GM21529 (cell line): ENCODE measurements around the gene USP49.
A peak's percentile ranks its signal among the peaks of the same experiment; 100 is the strongest.
"Not testable (repeated sequence)": the region's sequence is repeated elsewhere in the genome, so short reads cannot be mapped to it uniquely, and the experiment has no call there.

Experiments used
- ATAC-seq: cut with Tn5 transposase; IDR thresholded peaks from one replicate; pipeline ENCODE4 v1.9.1; 2021; ENCODE audit not compliant: unreplicated experiment

Gene USP49

DNA sequence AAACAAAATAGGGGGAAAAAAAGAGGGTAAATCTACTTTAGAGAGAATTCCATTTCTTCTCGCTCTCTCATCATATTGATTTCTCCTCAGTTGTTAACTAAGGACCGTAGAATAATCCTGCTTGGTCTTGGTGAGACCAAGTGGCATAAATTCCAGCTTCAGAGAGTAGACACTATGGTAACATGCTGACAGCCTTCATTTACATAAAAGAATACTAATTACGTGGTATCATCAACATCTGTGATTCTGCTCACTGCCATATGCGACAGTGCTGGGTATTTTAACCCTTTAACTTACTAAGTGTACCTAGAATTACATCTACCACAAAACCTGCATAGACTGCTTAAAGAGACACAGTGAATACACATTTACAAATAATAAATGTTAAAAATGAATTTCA, 80.5 kb downstream of the USP49 start:
- ATAC-seq, result no peak

DNA sequence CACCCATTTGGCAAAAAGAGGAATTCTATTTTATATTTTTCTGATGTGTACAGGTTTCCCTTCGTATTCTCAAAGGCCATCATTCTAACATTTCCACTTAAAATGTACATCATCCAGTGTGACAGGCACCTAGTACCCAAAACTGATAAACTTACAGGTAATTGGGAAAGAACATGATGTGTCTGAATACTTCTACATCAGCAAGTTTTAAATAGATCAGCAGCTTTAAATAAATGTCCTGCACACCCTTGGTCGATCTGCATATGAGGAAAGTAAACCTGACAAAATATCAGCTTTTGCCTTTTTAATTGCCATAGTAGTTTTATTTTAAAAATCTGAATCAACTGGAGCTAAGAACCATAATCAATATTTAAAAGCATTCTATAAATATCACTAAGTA, 81.2 kb downstream of the USP49 start:
- no peak for ATAC-seq

- no peak for ATAC-seq
Measured at GRCh38 chr6:41813469-41813868, 81.7 kb downstream of the USP49 start.

DNA sequence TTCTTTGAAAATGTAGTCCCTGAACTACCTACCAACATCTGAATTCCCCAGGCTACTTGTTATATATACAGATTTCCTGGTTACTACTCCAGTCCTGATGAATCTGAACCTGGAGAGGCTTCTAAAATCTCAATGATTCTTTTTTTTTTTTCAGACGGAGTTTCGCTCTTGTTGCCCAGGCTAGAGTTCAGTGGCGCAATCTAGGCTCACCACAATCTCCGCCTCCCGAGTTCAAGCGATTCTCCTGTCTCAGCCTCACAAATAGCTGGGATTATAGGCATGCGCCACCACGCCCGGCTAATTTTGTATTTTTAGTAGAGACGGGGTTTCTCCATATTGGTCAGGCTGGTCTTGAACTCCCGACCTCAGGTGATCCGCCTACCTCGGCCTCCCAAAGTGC, 83.2 kb downstream of the USP49 start:
- not testable (repeated sequence) for ATAC-seq

- ATAC-seq, result no peak
Measured at GRCh38 chr6:41811095-41811494, 84.1 kb downstream of the USP49 start.

- no peak for ATAC-seq
Measured at GRCh38 chr6:41805830-41806774, 89.1 kb downstream of the USP49 start.

DNA sequence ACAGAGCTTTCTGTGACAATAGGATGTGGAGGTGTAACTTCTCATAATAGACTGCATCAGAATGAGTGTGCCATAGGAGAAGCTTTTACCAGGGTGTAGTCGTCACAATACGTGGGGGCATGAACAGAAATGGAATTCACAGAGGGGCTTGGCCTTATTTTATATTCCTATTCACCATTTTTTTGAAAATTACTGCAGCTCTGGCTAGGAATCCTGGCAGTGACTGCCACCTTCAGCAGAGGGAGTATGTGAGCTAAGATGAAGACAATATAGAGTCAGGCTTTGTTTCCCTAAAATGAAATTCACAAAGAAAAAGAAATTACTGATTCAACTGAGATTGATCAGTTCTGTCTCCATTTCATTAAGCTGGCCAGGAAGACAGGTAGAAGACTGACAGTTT, 93.8 kb downstream of the USP49 start:
- no peak for ATAC-seq

DNA sequence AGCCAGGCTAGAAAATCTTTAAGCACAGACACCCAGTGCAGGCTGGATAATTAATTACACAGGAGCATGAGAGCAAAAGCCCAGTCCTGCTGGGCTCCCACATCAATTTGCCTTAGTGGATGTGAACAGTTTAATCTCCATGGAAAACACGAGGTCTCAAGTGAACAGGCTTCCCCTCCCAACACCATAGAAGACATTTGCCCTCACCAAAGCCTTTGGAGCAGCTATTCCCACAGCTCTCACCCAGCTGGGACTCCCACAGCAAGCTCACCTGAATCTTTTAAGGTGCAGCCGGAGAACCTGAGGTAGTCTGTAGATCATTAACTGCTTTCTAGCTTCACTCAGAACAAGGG, 95.6 kb downstream of the USP49 start:
- ATAC-seq, result no peak

GRCh38 chr6:41798901-41799558, 96.1 kb downstream of the USP49 start:
- no peak for ATAC-seq

GRCh38 chr6:41796474-41796873, 98.7 kb downstream of the USP49 start:
- ATAC-seq, result no peak

DNA sequence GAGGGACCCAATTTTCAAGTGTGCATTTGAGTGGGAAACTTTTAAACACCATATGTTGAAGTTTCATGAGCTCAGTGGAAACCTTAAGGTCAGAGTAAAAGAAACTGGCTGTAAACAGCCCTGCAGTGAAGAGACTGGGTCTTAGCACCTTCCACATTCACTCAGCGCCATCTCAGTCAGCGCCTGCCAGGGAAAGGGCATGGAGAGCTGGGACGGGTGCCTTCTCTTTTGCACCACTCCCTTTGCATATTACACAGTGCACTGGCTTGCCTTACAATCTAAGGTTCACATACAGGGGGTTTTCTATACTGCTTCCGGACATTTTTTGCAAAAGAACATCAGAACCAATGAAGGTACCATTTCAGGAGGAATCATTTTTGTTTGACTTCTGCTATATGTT, 103.2 kb downstream of the USP49 start:
- ATAC-seq, result no peak

- no peak for ATAC-seq
Measured at GRCh38 chr6:41791305-41791704, 103.9 kb downstream of the USP49 start.

DNA sequence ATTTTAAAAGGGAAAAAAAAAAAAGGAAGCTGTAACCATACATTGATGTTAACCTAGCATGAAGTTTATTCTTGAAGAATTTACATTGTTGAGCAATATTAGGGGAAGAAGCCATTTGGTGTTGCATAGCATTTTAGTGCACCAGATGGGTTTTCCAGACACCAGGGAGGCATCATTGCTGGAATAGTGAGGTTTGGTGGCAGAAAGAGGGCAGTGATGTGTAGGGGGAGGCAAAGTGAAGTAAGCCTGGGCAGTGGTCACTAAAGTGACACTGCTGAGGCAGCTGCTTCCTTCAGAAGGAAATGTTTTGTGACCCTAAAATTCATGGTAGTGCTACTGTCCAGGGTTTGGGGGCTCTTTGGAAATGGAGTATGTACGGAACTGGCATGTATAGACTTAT, 105.1 kb downstream of the USP49 start:
- no peak for ATAC-seq

GRCh38 chr6:41789390-41789724, 105.8 kb downstream of the USP49 start:
- ATAC-seq, result no peak

DNA sequence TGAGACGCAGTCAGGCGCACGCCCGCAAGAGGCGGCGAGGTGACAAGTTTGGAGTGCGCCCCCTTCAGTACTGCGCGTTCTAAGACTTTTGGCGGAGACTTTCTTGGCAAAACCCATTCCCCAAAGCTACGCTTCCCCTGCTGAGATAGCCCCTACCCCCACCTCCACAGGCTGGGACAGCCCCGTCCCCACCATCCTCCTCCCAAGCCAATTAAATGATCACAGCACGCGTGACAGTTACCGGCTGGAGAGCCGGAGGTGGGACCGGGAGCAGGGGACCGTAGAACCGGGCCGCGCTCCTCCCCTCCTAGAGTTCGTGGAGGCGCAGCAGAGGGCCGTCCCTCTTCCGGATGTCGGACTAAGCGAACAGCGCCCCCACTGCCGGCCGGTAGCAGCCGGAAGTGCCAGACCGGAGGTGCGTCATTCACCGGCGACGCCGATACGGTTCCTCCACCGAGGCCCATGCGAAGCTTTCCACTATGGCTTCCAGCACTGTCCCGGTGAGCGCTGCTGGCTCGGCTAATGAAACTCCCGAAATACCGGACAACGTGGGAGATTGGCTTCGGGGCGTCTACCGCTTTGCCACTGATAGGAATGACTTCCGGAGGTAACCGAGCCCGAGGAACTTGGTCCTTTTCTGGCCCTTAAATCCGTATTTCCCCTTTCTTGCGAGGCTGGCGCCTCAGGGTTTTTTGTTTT, 107.8 kb downstream of the USP49 start, which contains the start of gene TOMM6:
Gene TOMM6, plus strand, starts transcription at position 476 of the 699 bp plus-strand sequence. Its CDS starts 4 bp downstream, at position 480.
- peak; percentile 82 for ATAC-seq

GRCh38 chr6:41786451-41787218, 108.5 kb downstream of the USP49 start:
- peak; percentile 51 for ATAC-seq

- no peak for ATAC-seq
Measured at GRCh38 chr6:41785689-41786450, 109.3 kb downstream of the USP49 start.

DNA sequence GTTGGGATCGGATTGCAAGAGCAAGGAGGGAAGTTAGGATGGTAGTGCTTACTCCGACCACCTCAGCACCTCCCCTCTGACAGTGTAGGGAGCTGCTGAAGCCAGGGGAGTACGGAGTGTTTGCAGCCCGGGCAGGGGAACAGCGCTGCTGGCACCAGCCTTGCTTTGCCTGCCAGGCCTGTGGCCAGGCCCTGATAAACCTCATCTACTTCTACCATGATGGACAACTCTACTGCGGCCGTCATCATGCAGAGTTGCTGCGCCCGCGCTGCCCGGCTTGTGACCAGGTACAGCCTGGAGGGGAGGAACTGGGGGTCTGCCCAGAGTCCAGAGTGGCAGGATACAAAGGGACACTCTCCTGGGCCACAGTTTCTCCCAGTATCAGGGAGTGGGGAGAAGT, 109.9 kb downstream of the USP49 start:
- ATAC-seq, result no peak

DNA sequence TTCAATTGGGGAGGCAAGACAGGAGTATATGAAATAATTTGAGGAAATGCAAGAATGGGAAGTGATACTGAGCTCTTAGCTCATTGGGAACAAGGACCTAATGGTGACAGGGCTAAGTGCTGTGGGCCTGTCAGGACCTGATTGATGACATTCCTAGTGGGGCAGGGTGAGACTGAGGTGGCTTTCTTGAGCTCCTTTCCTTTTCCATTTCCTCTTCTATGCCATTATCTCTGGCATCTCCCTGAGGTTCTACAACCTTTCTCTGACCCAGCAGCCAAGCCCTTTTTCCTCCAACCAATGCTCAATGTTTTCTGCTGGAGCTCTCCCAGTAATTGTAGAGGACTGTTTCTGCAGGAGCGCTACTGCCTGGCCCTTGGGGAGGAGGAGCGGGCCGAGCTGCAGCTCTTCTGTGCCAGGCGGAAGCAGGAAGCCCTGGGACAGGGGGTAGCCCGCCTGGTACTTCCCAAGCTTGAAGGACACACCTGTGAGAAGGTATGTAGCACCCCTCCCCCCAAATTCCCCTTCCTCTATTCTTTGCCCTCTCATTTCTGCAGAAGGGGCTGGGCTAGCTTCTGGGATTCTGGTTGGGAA, 110.5 kb downstream of the USP49 start:
- ATAC-seq, result no peak
